B cell (primary cell): ENCODE measurements around the gene FARSB. TPM values are rescaled to one million over a fixed set of nuclear protein-coding genes. Genes with fewer than 3 reads are reported as not detected.

ENCODE experiments used
- ATAC-seq: fragments of 200-7000 bp; cut with Tn5 transposase; one replicate; pipeline ENCODE4 v1.10.0; 2021; ENCODE audit warnings: low read depth, mild to moderate bottlenecking, moderate number of reproducible peaks, moderate library complexity
- CTCF ChIA-PET: fragments of 350-600 bp; sonication (Branson Sonifier 250); formaldehyde crosslinking; loops from one replicate; lab custom pipeline; 2021; ENCODE audit warnings: antibody characterized with exemption, inconsistent platforms; lab: Charles Lee
- POLR2A ChIA-PET: fragments of 350-600 bp; sonication (Branson Sonifier 250); formaldehyde crosslinking; loops from one replicate; lab custom pipeline; 2021; ENCODE audit warnings: antibody characterized with exemption; lab: Charles Lee
- DNase-seq: peaks from one replicate; pipeline ENCODE4 v3.0.0; 2013
- H2AFZ ChIP-seq: 2 replicates; pipeline ENCODE4 v1.6.1; 2012; ENCODE audit warnings: mild to moderate bottlenecking, low read depth, low read length; ENCODE audit not compliant: insufficient read depth, poor library complexity, severe bottlenecking
- H3K27ac ChIP-seq, 2 donors: 1 replicate in 1 of 2; 2 replicates in 1 of 2; pipeline ENCODE4 v1.5.1; 2012 to 2013; ENCODE audit warnings: low read length in 2 of 2, mild to moderate bottlenecking in 2 of 2, moderate library complexity in 1 of 2
- H3K27me3 ChIP-seq, 4 experiments: fragments of 200-600 bp in 1 of 4; sonication (generic) in 1 of 4; replicated peaks in 1 of 4; 1 replicate in 2 of 4; 2 replicates in 2 of 4; pipeline versions ENCODE4 v1.6.1 to v1.7.0; 2013 to 2016; ENCODE audit warnings: low read length in 3 of 4, mild to moderate bottlenecking in 2 of 4, mixed read lengths in 1 of 4, moderate library complexity in 1 of 4; ENCODE audit not compliant: insufficient read depth in 4 of 4, control insufficient read depth in 3 of 4; ENCODE audit errors: control extremely low read depth in 1 of 4
- H3K36me3 ChIP-seq, 2 experiments: replicated peaks in 1 of 2; 1 replicate in 1 of 2; 2 replicates in 1 of 2; pipeline versions ENCODE4 v1.6.1 to v1.7.1; 2013; ENCODE audit warnings: low read length in 1 of 2; ENCODE audit not compliant: insufficient read depth in 2 of 2, control insufficient read depth in 1 of 2; ENCODE audit errors: control extremely low read depth in 1 of 2, extremely low read depth in 1 of 2
- H3K4me1 ChIP-seq, 2 donors: fragments of 200-600 bp in 1 of 2; sonication (generic) in 1 of 2; 1 replicate in 1 of 2; 2 replicates in 1 of 2; pipeline versions ENCODE4 v1.5.1 to v1.6.1; 2013 to 2017; ENCODE audit warnings: low read length in 2 of 2; ENCODE audit not compliant: control insufficient read depth in 2 of 2, insufficient read depth in 2 of 2
- H3K4me2 ChIP-seq: replicated peaks from 2 replicates; pipeline ENCODE3; 2012; ENCODE audit warnings: mild to moderate bottlenecking, low read depth, low read length; ENCODE audit not compliant: poor library complexity, severe bottlenecking
- H3K4me3 ChIP-seq, 5 experiments: fragments of 200-600 bp in 1 of 5; sonication (generic) in 1 of 5; 1 replicate in 3 of 5; 2 replicates in 2 of 5; pipeline versions ENCODE4 v1.5.1 to v1.7.0; 2011 to 2016; ENCODE audit warnings: low read length in 4 of 5, mild to moderate bottlenecking in 4 of 5, low read depth in 2 of 5, control low read depth in 1 of 5, moderate library complexity in 1 of 5; ENCODE audit not compliant: insufficient read depth in 1 of 5; ENCODE audit errors: control extremely low read depth in 1 of 5, extremely low read depth in 1 of 5
- H3K79me2 ChIP-seq: fragments of 200-600 bp; sonication (generic); one replicate; pipeline ENCODE4 v1.6.0; 2016; ENCODE audit warnings: low read length; ENCODE audit not compliant: control insufficient read depth, insufficient read depth
- H3K9ac ChIP-seq: fragments of 200-600 bp; sonication (generic); 2 replicates; pipeline ENCODE4 v1.6.1; 2017; ENCODE audit warnings: mild to moderate bottlenecking, low read length, moderate library complexity
- H3K9me3 ChIP-seq, 3 donors: one replicate each; pipeline versions ENCODE4 v1.6.1 to v1.7.1; 2013; ENCODE audit warnings: low read length in 2 of 3; ENCODE audit not compliant: control insufficient read depth in 2 of 3, insufficient read depth in 1 of 3; ENCODE audit errors: control extremely low read depth in 1 of 3
- H4K20me1 ChIP-seq: 2 replicates; pipeline ENCODE4 v1.6.0; 2012; ENCODE audit warnings: mild to moderate bottlenecking, low read length; ENCODE audit not compliant: insufficient read depth, control insufficient read depth, poor library complexity, severe bottlenecking
- H3K27ac Mint-ChIP-seq: one replicate; pipeline ENCODE4 v1.8.0; 2021; ENCODE audit warnings: mixed read lengths
- H3K27me3 Mint-ChIP-seq: one replicate; pipeline ENCODE4 v1.8.0; 2021; ENCODE audit warnings: mixed read lengths
- H3K4me1 Mint-ChIP-seq: one replicate; pipeline ENCODE4 v1.8.0; 2021; ENCODE audit warnings: mixed read lengths
- H3K4me3 Mint-ChIP-seq: one replicate; pipeline ENCODE4 v1.8.0; 2021; ENCODE audit warnings: mixed read lengths
- H3K9me3 Mint-ChIP-seq: one replicate; pipeline ENCODE4 v1.8.0; 2022; ENCODE audit warnings: mixed read lengths; ENCODE audit not compliant: insufficient read depth
- EZH2 ChIP-seq: IDR thresholded peaks from 2 replicates; pipeline ENCODE4 v1.6.1; 2012; ENCODE audit warnings: borderline replicate concordance, low read depth, mild to moderate bottlenecking, moderate library complexity, low read length; ENCODE audit not compliant: insufficient read depth, poor library complexity, severe bottlenecking
- WGBS: methylation state at CpG from one replicate; pipeline ENCODE4 v1.1.5; 2013; ENCODE audit warnings: missing lambda C conversion rate; ENCODE audit not compliant: insufficient coverage; 5-methylcytosine and 5-hydroxymethylcytosine counted together
- intact Hi-C: fragments of 100-400 bp; cut with micrococcal nuclease; formaldehyde crosslinking; loops from one replicate; pipeline ENCODE4 v1.10.0; 2022
- polyA plus RNA-seq: library from polyadenylated mRNA; depleted of rRNA; stranded (reverse); fragments of >200 nt; gene quantifications from 2 replicates; pipeline ENCODE4 v1.2.3, GENCODE V29; 2012
- total RNA-seq, 2 donors: library from RNA; stranded (reverse); fragments of 120-200 nt in 1 of 2; gene quantifications; 1 replicate in 1 of 2; 2 replicates in 1 of 2; pipeline versions ENCODE4 v1.2.3 to v1.2.4, GENCODE V29; 2013 to 2022
- TF ChIP-seq, protein P1 (sequence below): fragments of 200-600 bp; IDR thresholded peaks from one replicate; pipeline ENCODE4 v1.8.0; 2022; ENCODE audit warnings: antibody characterized with exemption, mild to moderate bottlenecking

The FARSB gene
- total and polyA plus RNA-seq, 2 donors (not counting 1 experiment from before 2014, with no cell fraction given) = 9.2 to 10.2 TPM

DNA sequence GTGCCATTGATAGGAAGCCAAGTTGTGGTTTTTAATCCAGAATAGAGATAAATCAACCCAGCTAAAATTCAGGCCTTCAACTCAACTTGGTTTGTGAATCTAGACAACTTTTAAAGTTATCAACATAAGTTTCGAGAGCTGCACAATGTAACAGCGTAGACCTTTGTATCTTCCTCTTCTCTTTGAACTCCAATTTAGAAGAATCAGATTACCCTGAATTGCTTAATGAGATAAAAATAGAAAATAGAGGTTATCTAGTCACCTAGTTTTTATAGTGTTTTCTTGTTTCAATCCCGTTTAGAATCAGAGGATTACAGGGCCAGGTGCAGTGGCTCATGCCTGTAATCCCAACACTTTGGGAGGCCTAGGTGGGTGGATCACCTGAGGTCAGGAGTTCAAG is 27.9 kb upstream of the FARSB start:
- DNase-seq (no peak), ATAC-seq (no peak)
- Histone ChIP-seq H3K9me3 (no peaks in the 10 kb centered on the region), H3K4me2 (no peak overlapping the region), H3K27me3 (peaks cover 0 to 17% (median 5%) of the 10 kb centered on the region in 4 experiments), H3K9ac (no peak overlapping the region), H3K27ac (no peak overlapping the region), H4K20me1 (no peaks in the 10 kb centered on the region), H3K4me3 (no peak overlapping the region), H2AFZ (no peak overlapping the region), H3K36me3 (no peaks in the 10 kb centered on the region), H3K4me1 (no peaks in the 10 kb centered on the region), H3K79me2 (no peaks in the 10 kb centered on the region)
- POLR2A ChIA-PET = no interaction called here
- intact Hi-C loops = no loop called here
- TF ChIP-seq, protein P1, sequence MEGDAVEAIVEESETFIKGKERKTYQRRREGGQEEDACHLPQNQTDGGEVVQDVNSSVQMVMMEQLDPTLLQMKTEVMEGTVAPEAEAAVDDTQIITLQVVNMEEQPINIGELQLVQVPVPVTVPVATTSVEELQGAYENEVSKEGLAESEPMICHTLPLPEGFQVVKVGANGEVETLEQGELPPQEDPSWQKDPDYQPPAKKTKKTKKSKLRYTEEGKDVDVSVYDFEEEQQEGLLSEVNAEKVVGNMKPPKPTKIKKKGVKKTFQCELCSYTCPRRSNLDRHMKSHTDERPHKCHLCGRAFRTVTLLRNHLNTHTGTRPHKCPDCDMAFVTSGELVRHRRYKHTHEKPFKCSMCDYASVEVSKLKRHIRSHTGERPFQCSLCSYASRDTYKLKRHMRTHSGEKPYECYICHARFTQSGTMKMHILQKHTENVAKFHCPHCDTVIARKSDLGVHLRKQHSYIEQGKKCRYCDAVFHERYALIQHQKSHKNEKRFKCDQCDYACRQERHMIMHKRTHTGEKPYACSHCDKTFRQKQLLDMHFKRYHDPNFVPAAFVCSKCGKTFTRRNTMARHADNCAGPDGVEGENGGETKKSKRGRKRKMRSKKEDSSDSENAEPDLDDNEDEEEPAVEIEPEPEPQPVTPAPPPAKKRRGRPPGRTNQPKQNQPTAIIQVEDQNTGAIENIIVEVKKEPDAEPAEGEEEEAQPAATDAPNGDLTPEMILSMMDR = no peak
- TF ChIP-seq EZH2 = no peak
- Mint-ChIP-seq H3K27ac (no peak overlapping the region), H3K4me1 (no peaks in the 10 kb centered on the region), H3K9me3 (no peaks in the 10 kb centered on the region), H3K27me3 (peaks cover 39% of the 10 kb centered on the region), H3K4me3 (no peak overlapping the region)
- CTCF ChIA-PET = no interaction called here
- WGBS = 94% methylated on average over 2 of the region's 3 CpGs

DNA sequence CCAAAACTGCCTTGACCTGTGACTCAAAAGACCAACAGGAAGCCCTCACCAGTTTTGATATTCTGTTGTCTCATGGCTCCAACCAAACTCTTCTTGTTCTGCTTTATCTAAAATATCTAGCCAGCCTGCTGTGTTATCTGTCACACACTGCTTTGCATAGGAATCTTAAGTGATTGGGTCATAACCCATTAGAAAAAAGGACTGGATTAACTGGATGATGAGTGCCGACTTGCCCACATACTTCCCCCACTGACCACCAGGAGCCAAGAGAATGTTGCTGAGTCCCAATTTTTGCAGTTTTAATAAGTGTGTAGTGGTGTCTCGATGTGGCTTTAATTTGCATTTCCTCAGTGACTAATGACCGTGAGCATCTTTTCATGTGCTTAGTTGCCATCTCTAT is 22.1 kb upstream of the FARSB start:
- DNase-seq = no peak
- Histone ChIP-seq H3K9ac (no peak overlapping the region), H3K27ac (no peak overlapping the region), H3K4me1 (no peaks in the 10 kb centered on the region), H2AFZ (no peak overlapping the region), H4K20me1 (no peaks in the 10 kb centered on the region), H3K4me3 (no peak overlapping the region), H3K9me3 (no peaks in the 10 kb centered on the region), H3K79me2 (no peaks in the 10 kb centered on the region), H3K4me2 (no peak overlapping the region), H3K36me3 (no peaks in the 10 kb centered on the region), H3K27me3 (peaks cover 0 to 23% (median 16%) of the 10 kb centered on the region in 4 experiments)
- Mint-ChIP-seq H3K4me3 (no peak overlapping the region), H3K27me3 (peaks cover 57% of the 10 kb centered on the region), H3K4me1 (no peaks in the 10 kb centered on the region), H3K9me3 (no peaks in the 10 kb centered on the region), H3K27ac (no peak overlapping the region)
- TF ChIP-seq EZH2 = no peak
- TF ChIP-seq, protein P1 = no peak
- ATAC-seq = no peak
- ChIA-PET CTCF (interaction anchor here (1.6 kb wide), 1 partner anchor 8 kb away, joined by 4 read pairs; no protein-coding TSS in a partner anchor), POLR2A (no interaction called here)
- WGBS = 77% methylated on average over 2 of the region's 3 CpGs
- intact Hi-C loops = no loop called here
